RKO (cell line): ENCODE results near the gene CLEC2B.
"Not testable (repeated sequence)": the region's sequence is repeated elsewhere in the genome, so short reads cannot be mapped to it uniquely, and the experiment has no call there.

Source experiments
- DNase-seq: peaks from one replicate; pipeline ENCODE4 v3.0.0-alpha.2; 2016; ENCODE audit warnings: low spot score

CLEC2B gene

GRCh38 chr12:9869307-9870161 is at the start of gene CLEC2B:
CLEC2B (minus strand) TSS chr12:9869354.
- DNase-seq: peak; percentile 75

- no peak for DNase-seq
Observed at GRCh38 chr12:9911708-9912107, 42.6 kb upstream of the CLEC2B start.

GRCh38 chr12:9910716-9911421 is 41.7 kb upstream of the CLEC2B start:
- no peak for DNase-seq

- DNase-seq: no peak
Observed at GRCh38 chr12:9909724-9910123, 40.6 kb upstream of the CLEC2B start.

- DNase-seq: no peak
Observed at GRCh38 chr12:9908350-9908749, 39.2 kb upstream of the CLEC2B start.

- DNase-seq: no peak
Observed at GRCh38 chr12:9907769-9908168, 38.6 kb upstream of the CLEC2B start.

- DNase-seq: no peak
Observed at GRCh38 chr12:9906873-9907272, 37.7 kb upstream of the CLEC2B start.

- no peak for DNase-seq
Observed at GRCh38 chr12:9902539-9903228, 33.5 kb upstream of the CLEC2B start.

GRCh38 chr12:9900930-9901329 is 31.8 kb upstream of the CLEC2B start:
- DNase-seq: no peak

GRCh38 chr12:9899209-9899608 is 30.1 kb upstream of the CLEC2B start:
- no peak for DNase-seq

GRCh38 chr12:9897535-9897934 is 28.4 kb upstream of the CLEC2B start:
- DNase-seq: no peak

- no peak for DNase-seq
Observed at GRCh38 chr12:9895215-9895971, 26.2 kb upstream of the CLEC2B start.

GRCh38 chr12:9888665-9889273 is 19.6 kb upstream of the CLEC2B start:
- DNase-seq: no peak

- no peak for DNase-seq
Observed at GRCh38 chr12:9883175-9883574, 14.0 kb upstream of the CLEC2B start.

GRCh38 chr12:9881988-9882387 is 12.8 kb upstream of the CLEC2B start:
- DNase-seq: no peak

- DNase-seq: no peak
Observed at GRCh38 chr12:9881246-9881645, 12.1 kb upstream of the CLEC2B start, which contains the start of gene KLRF2. KLRF2 (plus strand) TSS chr12:9881489; CDS start chr12:9881596, 107 bp downstream.

- no peak for DNase-seq
Observed at GRCh38 chr12:9880532-9881078, 11.5 kb upstream of the CLEC2B start.

- DNase-seq: not testable (repeated sequence)
Observed at GRCh38 chr12:9876120-9876519, 7.0 kb upstream of the CLEC2B start.

- DNase-seq: no peak
Observed at GRCh38 chr12:9872742-9873141, 3.6 kb upstream of the CLEC2B start.

- DNase-seq: no peak
Observed at GRCh38 chr12:9872162-9872561, 3.0 kb upstream of the CLEC2B start.

- no peak for DNase-seq
Observed at GRCh38 chr12:9870286-9870866, 1.2 kb upstream of the CLEC2B start.
